HG03571 (cell line): Measurements from ENCODE around the gene VIPR2.
"Not testable (repeated sequence)": the region's sequence is repeated elsewhere in the genome, so short reads cannot be mapped to it uniquely, and the experiment has no call there.

Experiments
- ATAC-seq: cut with Tn5 transposase; IDR thresholded peaks from one replicate; pipeline ENCODE4 v1.9.1; 2021; ENCODE audit not compliant: unreplicated experiment

Gene VIPR2

GRCh38 chr7:159094023-159094740, 50.5 kb downstream of the VIPR2 start:
- no peak for ATAC-seq

- ATAC-seq = no peak
Measured at GRCh38 chr7:159093351-159093971, 51.2 kb downstream of the VIPR2 start.

- no peak for ATAC-seq
Measured at GRCh38 chr7:159092701-159093121, 52.0 kb downstream of the VIPR2 start.

GRCh38 chr7:159091480-159092475, 52.9 kb downstream of the VIPR2 start:
- no peak for ATAC-seq

- ATAC-seq = no peak
Measured at GRCh38 chr7:159091041-159091440, 53.6 kb downstream of the VIPR2 start.

- ATAC-seq = no peak
Measured at GRCh38 chr7:159088016-159088865, 56.4 kb downstream of the VIPR2 start.

GRCh38 chr7:159086301-159086925, 58.3 kb downstream of the VIPR2 start:
- ATAC-seq = no peak

- no peak for ATAC-seq
Measured at GRCh38 chr7:159084069-159084801, 60.4 kb downstream of the VIPR2 start.

GRCh38 chr7:159083698-159084068, 61.0 kb downstream of the VIPR2 start:
- ATAC-seq = no peak

GRCh38 chr7:159083001-159083697, 61.5 kb downstream of the VIPR2 start:
- ATAC-seq = no peak

- ATAC-seq = not testable (repeated sequence)
Measured at GRCh38 chr7:159082075-159082474, 62.6 kb downstream of the VIPR2 start.

GRCh38 chr7:159078911-159079270, 65.8 kb downstream of the VIPR2 start:
- ATAC-seq = no peak

GRCh38 chr7:159078193-159078910, 66.3 kb downstream of the VIPR2 start:
- ATAC-seq = no peak

GRCh38 chr7:159076333-159076732, 68.3 kb downstream of the VIPR2 start:
- no peak for ATAC-seq

GRCh38 chr7:159075563-159076238, 69.0 kb downstream of the VIPR2 start:
- ATAC-seq = no peak

GRCh38 chr7:159071260-159071659, 73.4 kb downstream of the VIPR2 start:
- ATAC-seq = no peak

GRCh38 chr7:159070431-159071148, 74.1 kb downstream of the VIPR2 start:
- no peak for ATAC-seq
